Liver (tissue), 9 donors: ENCODE data around the gene HLCS. TPM values are rescaled to one million over a fixed set of nuclear protein-coding genes. Genes with fewer than 3 reads are reported as not detected.

ENCODE experiments used
- DNase-seq: peaks from one replicate; pipeline ENCODE4 v3.0.0-alpha.2; 2017; ENCODE audit warnings: low spot score
- H3K27ac ChIP-seq, 2 donors: one replicate each; pipeline ENCODE4 v1.7.0; 2013; ENCODE audit warnings: inconsistent platforms in 2 of 2, low read length in 2 of 2, control low read depth in 1 of 2, low read depth in 1 of 2, mild to moderate bottlenecking in 1 of 2
- H3K27me3 ChIP-seq, 4 donors: one replicate each; pipeline versions ENCODE4 v1.6.1 to v1.7.0; 2013; ENCODE audit warnings: low read length in 3 of 4, inconsistent platforms in 1 of 4, mild to moderate bottlenecking in 1 of 4, moderate library complexity in 1 of 4; ENCODE audit not compliant: control insufficient read depth in 4 of 4, insufficient read depth in 4 of 4
- H3K36me3 ChIP-seq, 4 donors: one replicate each; pipeline versions ENCODE4 v1.6.1 to v1.7.0; 2013; ENCODE audit warnings: low read length in 3 of 4, mild to moderate bottlenecking in 3 of 4, low read depth in 1 of 4, moderate library complexity in 1 of 4; ENCODE audit not compliant: control insufficient read depth in 4 of 4, insufficient read depth in 3 of 4
- H3K4me1 ChIP-seq, 4 donors: one replicate each; pipeline versions ENCODE4 v1.6.1 to v1.7.0; 2013; ENCODE audit warnings: low read length in 3 of 4, mild to moderate bottlenecking in 3 of 4, moderate library complexity in 1 of 4; ENCODE audit not compliant: control insufficient read depth in 4 of 4, insufficient read depth in 4 of 4
- H3K4me3 ChIP-seq, 3 donors: one replicate each; pipeline versions ENCODE4 v1.6.1 to v1.7.0; 2013; ENCODE audit warnings: low read length in 3 of 3, control low read depth in 1 of 3, low read depth in 1 of 3, mild to moderate bottlenecking in 1 of 3
- H3K9ac ChIP-seq, 2 donors: one replicate each; pipeline ENCODE4 v1.7.0; 2013; ENCODE audit warnings: low read length in 2 of 2, mild to moderate bottlenecking in 2 of 2, moderate library complexity in 2 of 2, control low read depth in 1 of 2, low read depth in 1 of 2
- H3K9me3 ChIP-seq, 4 donors: one replicate each; pipeline versions ENCODE4 v1.6.1 to v1.7.0; 2013; ENCODE audit warnings: low read length in 3 of 4; ENCODE audit not compliant: control insufficient read depth in 4 of 4
- ATF3 ChIP-seq: IDR thresholded peaks from 2 replicates; pipeline ENCODE4 v1.6.1; 2016; ENCODE audit warnings: antibody characterized with exemption
- EGR1 ChIP-seq, 2 donors: IDR thresholded peaks; 2 replicates each; pipeline ENCODE4 v1.6.1; 2016 to 2018; ENCODE audit warnings: antibody characterized with exemption in 2 of 2, low read depth in 2 of 2
- FOXA1 ChIP-seq: IDR thresholded peaks from 2 replicates; pipeline ENCODE4 v1.6.1; 2016; ENCODE audit warnings: antibody characterized with exemption
- FOXA2 ChIP-seq: IDR thresholded peaks from 2 replicates; pipeline ENCODE4 v1.6.1; 2016; ENCODE audit warnings: antibody characterized with exemption
- GABPA ChIP-seq, 2 donors: IDR thresholded peaks in 1 of 2; conservative IDR thresholded peaks in 1 of 2; 2 replicates each; pipeline ENCODE4 v1.6.1; 2016; ENCODE audit warnings: antibody characterized with exemption in 2 of 2, mild to moderate bottlenecking in 1 of 2, moderate library complexity in 1 of 2
- HNF4A ChIP-seq, 2 donors: conservative IDR thresholded peaks; 2 replicates each; pipeline ENCODE4 v1.6.1; 2016; ENCODE audit warnings: antibody characterized with exemption in 2 of 2, mild to moderate bottlenecking in 2 of 2
- HNF4G ChIP-seq: IDR thresholded peaks from 2 replicates; pipeline ENCODE4 v1.6.1; 2016; ENCODE audit warnings: antibody characterized with exemption
- JUND ChIP-seq, 2 donors: IDR thresholded peaks; 2 replicates each; pipeline ENCODE4 v1.6.1; 2016; ENCODE audit warnings: antibody characterized with exemption in 2 of 2
- NR2F2 ChIP-seq: IDR thresholded peaks from 2 replicates; pipeline ENCODE4 v1.6.1; 2016; ENCODE audit warnings: antibody characterized with exemption
- RAD21 ChIP-seq, 2 donors: IDR thresholded peaks; 2 replicates each; pipeline ENCODE4 v1.6.1; 2016; ENCODE audit warnings: antibody characterized with exemption in 2 of 2, mild to moderate bottlenecking in 2 of 2
- RXRA ChIP-seq, 2 donors: IDR thresholded peaks; 2 replicates each; pipeline ENCODE4 v1.6.1; 2017 to 2018; ENCODE audit warnings: antibody characterized with exemption in 2 of 2, mild to moderate bottlenecking in 1 of 2
- SP1 ChIP-seq: IDR thresholded peaks from 2 replicates; pipeline ENCODE4 v1.6.1; 2018; ENCODE audit warnings: antibody characterized with exemption, mild to moderate bottlenecking
- YY1 ChIP-seq: IDR thresholded peaks from 2 replicates; pipeline ENCODE4 v1.6.1; 2016; ENCODE audit warnings: antibody characterized with exemption, mild to moderate bottlenecking
- WGBS: extraction: QIAGEN DNeasy Blood & Tissue Kit; methylation state at CpG from one replicate; pipeline ENCODE4 v1.1.7; 2013; 5-methylcytosine and 5-hydroxymethylcytosine counted together
- polyA plus RNA-seq, 2 donors: library from polyadenylated mRNA; stranded (reverse) in 1 of 2; unstranded in 1 of 2; fragments of 200-250 nt in 1 of 2; fragments of >200 nt in 1 of 2; fragmentation: Nextera tagmentation in 1 of 2; extraction: Ambion mirVana in 1 of 2; gene quantifications; one replicate each; pipeline versions ENCODE4 v1.2.1 to v1.2.3, GENCODE V29; 2013 to 2015
- total RNA-seq, 2 donors: library from RNA; depleted of rRNA; stranded (reverse); fragments of >200 nt; gene quantifications; one replicate each; pipeline ENCODE4 v1.2.3, GENCODE V29; 2014
- TF ChIP-seq, protein P1 (sequence below): IDR thresholded peaks from 2 replicates; pipeline ENCODE4 v1.6.1; 2016; ENCODE audit warnings: antibody characterized with exemption, mild to moderate bottlenecking
- TF ChIP-seq, protein P2 (sequence below): IDR thresholded peaks from 2 replicates; pipeline ENCODE4 v1.6.1; 2016; ENCODE audit warnings: antibody characterized with exemption
- TF ChIP-seq, protein P3 (sequence below): IDR thresholded peaks from 2 replicates; pipeline ENCODE4 v1.6.1; 2016; ENCODE audit warnings: antibody characterized with exemption
- TF ChIP-seq, protein P4 (sequence below): fragments of 150-350 bp; IDR thresholded peaks from 2 replicates; pipeline ENCODE4 v1.5.1; 2017; ENCODE audit warnings: improper control_type of control experiment, low read depth, low read length; ENCODE audit not compliant: missing input control
- donor health status: healthy.
- donor health status: healthy.
- donor health status: healthy.
- donor health status: healthy.
- donor health status: healthy.

HLCS gene
- total and polyA plus RNA-seq, 4 donors: 6.6 to 22.5 (median 8.3) TPM

DNA sequence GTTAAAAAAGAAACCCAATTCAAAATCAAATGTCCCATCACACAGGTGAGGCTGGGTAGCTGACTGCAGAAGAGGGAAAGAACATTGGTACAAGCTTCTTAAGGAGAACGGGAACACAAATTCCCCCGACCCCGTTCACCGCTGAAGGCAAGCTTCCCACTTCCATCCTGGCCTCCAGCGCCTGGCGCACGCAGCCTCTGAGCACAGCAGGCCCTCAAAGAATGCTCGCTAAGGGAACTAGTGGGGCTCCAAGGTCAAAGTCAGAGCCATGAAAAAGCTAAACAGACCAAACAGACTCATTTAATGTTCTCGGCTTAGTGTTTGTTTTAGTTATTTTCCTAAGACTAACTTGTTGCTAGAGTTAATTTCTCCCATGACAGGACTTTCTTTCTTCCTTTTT is 203.8 kb downstream of the HLCS start:
- Histone ChIP-seq H3K9ac (no peak overlapping the region), H3K27me3 (no peaks in the 10 kb centered on the region), H3K4me1 (no peaks in the 10 kb centered on the region), H3K9me3 (no peaks in the 10 kb centered on the region), H3K27ac (no peak overlapping the region), H3K36me3 (peaks cover 0 to 3% (median under 1%) of the 10 kb centered on the region in 4 donors), H3K4me3 (no peak overlapping the region)
- DNase-seq: no peak
- WGBS: 94% methylated on average over 9 of the region's 9 CpGs
- TF ChIP-seq, protein P1, sequence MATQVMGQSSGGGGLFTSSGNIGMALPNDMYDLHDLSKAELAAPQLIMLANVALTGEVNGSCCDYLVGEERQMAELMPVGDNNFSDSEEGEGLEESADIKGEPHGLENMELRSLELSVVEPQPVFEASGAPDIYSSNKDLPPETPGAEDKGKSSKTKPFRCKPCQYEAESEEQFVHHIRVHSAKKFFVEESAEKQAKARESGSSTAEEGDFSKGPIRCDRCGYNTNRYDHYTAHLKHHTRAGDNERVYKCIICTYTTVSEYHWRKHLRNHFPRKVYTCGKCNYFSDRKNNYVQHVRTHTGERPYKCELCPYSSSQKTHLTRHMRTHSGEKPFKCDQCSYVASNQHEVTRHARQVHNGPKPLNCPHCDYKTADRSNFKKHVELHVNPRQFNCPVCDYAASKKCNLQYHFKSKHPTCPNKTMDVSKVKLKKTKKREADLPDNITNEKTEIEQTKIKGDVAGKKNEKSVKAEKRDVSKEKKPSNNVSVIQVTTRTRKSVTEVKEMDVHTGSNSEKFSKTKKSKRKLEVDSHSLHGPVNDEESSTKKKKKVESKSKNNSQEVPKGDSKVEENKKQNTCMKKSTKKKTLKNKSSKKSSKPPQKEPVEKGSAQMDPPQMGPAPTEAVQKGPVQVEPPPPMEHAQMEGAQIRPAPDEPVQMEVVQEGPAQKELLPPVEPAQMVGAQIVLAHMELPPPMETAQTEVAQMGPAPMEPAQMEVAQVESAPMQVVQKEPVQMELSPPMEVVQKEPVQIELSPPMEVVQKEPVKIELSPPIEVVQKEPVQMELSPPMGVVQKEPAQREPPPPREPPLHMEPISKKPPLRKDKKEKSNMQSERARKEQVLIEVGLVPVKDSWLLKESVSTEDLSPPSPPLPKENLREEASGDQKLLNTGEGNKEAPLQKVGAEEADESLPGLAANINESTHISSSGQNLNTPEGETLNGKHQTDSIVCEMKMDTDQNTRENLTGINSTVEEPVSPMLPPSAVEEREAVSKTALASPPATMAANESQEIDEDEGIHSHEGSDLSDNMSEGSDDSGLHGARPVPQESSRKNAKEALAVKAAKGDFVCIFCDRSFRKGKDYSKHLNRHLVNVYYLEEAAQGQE: no peak
- no peak for TF ChIP-seq JUND (IDR thresholded peaks at IDR 0.05)
- no peak for TF ChIP-seq RXRA (IDR thresholded peaks at IDR 0.05)
- TF ChIP-seq YY1: no peak
- no peak for TF ChIP-seq GABPA (IDR thresholded peaks at IDR 0.05 in 1 of 2, conservative IDR thresholded peaks at IDR 0.05 in 1 of 2)
- TF ChIP-seq, protein P2, sequence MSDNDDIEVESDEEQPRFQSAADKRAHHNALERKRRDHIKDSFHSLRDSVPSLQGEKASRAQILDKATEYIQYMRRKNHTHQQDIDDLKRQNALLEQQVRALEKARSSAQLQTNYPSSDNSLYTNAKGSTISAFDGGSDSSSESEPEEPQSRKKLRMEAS: no peak
- TF ChIP-seq FOXA1: no peak
- TF ChIP-seq HNF4A (conservative IDR thresholded peaks at IDR 0.05): no peak
- TF ChIP-seq, protein P3, sequence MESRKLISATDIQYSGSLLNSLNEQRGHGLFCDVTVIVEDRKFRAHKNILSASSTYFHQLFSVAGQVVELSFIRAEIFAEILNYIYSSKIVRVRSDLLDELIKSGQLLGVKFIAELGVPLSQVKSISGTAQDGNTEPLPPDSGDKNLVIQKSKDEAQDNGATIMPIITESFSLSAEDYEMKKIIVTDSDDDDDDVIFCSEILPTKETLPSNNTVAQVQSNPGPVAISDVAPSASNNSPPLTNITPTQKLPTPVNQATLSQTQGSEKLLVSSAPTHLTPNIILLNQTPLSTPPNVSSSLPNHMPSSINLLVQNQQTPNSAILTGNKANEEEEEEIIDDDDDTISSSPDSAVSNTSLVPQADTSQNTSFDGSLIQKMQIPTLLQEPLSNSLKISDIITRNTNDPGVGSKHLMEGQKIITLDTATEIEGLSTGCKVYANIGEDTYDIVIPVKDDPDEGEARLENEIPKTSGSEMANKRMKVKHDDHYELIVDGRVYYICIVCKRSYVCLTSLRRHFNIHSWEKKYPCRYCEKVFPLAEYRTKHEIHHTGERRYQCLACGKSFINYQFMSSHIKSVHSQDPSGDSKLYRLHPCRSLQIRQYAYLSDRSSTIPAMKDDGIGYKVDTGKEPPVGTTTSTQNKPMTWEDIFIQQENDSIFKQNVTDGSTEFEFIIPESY: no peak
- TF ChIP-seq FOXA2: no peak
- TF ChIP-seq ATF3: no peak
- TF ChIP-seq HNF4G: no peak
- no peak for TF ChIP-seq SP1
- TF ChIP-seq, protein P4, sequence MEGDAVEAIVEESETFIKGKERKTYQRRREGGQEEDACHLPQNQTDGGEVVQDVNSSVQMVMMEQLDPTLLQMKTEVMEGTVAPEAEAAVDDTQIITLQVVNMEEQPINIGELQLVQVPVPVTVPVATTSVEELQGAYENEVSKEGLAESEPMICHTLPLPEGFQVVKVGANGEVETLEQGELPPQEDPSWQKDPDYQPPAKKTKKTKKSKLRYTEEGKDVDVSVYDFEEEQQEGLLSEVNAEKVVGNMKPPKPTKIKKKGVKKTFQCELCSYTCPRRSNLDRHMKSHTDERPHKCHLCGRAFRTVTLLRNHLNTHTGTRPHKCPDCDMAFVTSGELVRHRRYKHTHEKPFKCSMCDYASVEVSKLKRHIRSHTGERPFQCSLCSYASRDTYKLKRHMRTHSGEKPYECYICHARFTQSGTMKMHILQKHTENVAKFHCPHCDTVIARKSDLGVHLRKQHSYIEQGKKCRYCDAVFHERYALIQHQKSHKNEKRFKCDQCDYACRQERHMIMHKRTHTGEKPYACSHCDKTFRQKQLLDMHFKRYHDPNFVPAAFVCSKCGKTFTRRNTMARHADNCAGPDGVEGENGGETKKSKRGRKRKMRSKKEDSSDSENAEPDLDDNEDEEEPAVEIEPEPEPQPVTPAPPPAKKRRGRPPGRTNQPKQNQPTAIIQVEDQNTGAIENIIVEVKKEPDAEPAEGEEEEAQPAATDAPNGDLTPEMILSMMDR: no peak
- TF ChIP-seq NR2F2: no peak

GRCh38 chr21:36761685-36762084 is 204.8 kb downstream of the HLCS start:
- WGBS: 93% methylated on average over 11 of the region's 11 CpGs
- Histone ChIP-seq H3K9ac (no peak overlapping the region), H3K4me1 (no peaks in the 10 kb centered on the region), H3K9me3 (no peaks in the 10 kb centered on the region), H3K4me3 (no peak overlapping the region), H3K27me3 (no peaks in the 10 kb centered on the region), H3K36me3 (peaks cover 2 to 3% (median 3%) of the 10 kb centered on the region in 4 donors), H3K27ac (no peak overlapping the region)
- TF ChIP-seq, protein P2: no peak
- TF ChIP-seq, protein P3: no peak
- TF ChIP-seq RAD21 (IDR thresholded peaks at IDR 0.05): no peak
- no peak for TF ChIP-seq EGR1 (IDR thresholded peaks at IDR 0.05; ENCODE audit: low read depth in 2 of 2)
- no peak for TF ChIP-seq HNF4G
- no peak for TF ChIP-seq ATF3
- no peak for TF ChIP-seq RXRA (IDR thresholded peaks at IDR 0.05)
- no peak for TF ChIP-seq HNF4A (conservative IDR thresholded peaks at IDR 0.05)
- no peak for TF ChIP-seq FOXA1
- TF ChIP-seq GABPA (IDR thresholded peaks at IDR 0.05 in 1 of 2, conservative IDR thresholded peaks at IDR 0.05 in 1 of 2): no peak
- TF ChIP-seq FOXA2: no peak
- TF ChIP-seq, protein P4: no peak
- no peak for TF ChIP-seq SP1
- no peak for TF ChIP-seq JUND (IDR thresholded peaks at IDR 0.05)
- no peak for DNase-seq
